Stomach (tissue), 9 donors: ENCODE measurements around the gene LDLRAD3. TPM values are rescaled to one million over a fixed set of nuclear protein-coding genes. Genes with fewer than 3 reads are reported as not detected.

Experiments
- DNase-seq, 2 donors: peaks; one replicate each; pipeline versions ENCODE4 v3.0.0 to v3.0.0-alpha.2; 2013 to 2019
- H3K27ac ChIP-seq, 5 donors: fragments of 200-600 bp in 4 of 5; sonication (generic) in 4 of 5; one replicate each; pipeline ENCODE4 v1.5.1; 2013 to 2019; ENCODE audit warnings: mild to moderate bottlenecking in 1 of 5, moderate library complexity in 1 of 5
- H3K27me3 ChIP-seq, 3 donors: fragments of 200-600 bp; sonication (generic); one replicate each; pipeline ENCODE4 v1.5.1; 2017 to 2019; ENCODE audit warnings: mixed run types in 1 of 3
- H3K36me3 ChIP-seq, 4 donors: fragments of 200-600 bp; sonication (generic); 1 replicate in 3 of 4; 2 replicates in 1 of 4; pipeline ENCODE4 v1.5.1; 2016 to 2019
- H3K4me1 ChIP-seq, 4 donors: fragments of 200-600 bp; sonication (generic); one replicate each; pipeline ENCODE4 v1.5.1; 2016 to 2019
- H3K4me3 ChIP-seq, 4 donors: fragments of 200-600 bp; sonication (generic) in 3 of 4; one replicate each; pipeline ENCODE4 v1.5.1; 2016 to 2019; ENCODE audit warnings: mild to moderate bottlenecking in 1 of 4
- H3K9me3 ChIP-seq, 4 donors: fragments of 200-600 bp; sonication (generic); one replicate each; pipeline ENCODE4 v1.5.1; 2016 to 2019
- EP300 ChIP-seq: sonication (generic); formaldehyde crosslinking; IDR thresholded peaks from one replicate; pipeline ENCODE4 v1.6.1; 2017; ENCODE audit warnings: antibody characterized with exemption
- POLR2A ChIP-seq, 4 donors: fragments of 450-650 bp; IDR thresholded peaks; one replicate each; pipeline ENCODE4 v1.6.1; 2016; ENCODE audit warnings: antibody characterized with exemption in 4 of 4, control low read depth in 2 of 4, mild to moderate bottlenecking in 1 of 4, moderate library complexity in 1 of 4
- POLR2AphosphoS5 ChIP-seq, 3 donors: sonication (generic); formaldehyde crosslinking; IDR thresholded peaks; one replicate each; pipeline ENCODE4 v1.6.1; 2016; ENCODE audit warnings: antibody characterized with exemption in 3 of 3
- WGBS, 5 donors: extraction: QIAGEN DNeasy Blood & Tissue Kit in 3 of 5; methylation state at CpG; one replicate each; pipeline versions ENCODE4 v1.1.5 to v1.1.7; 2013 to 2018; 5-methylcytosine and 5-hydroxymethylcytosine counted together
- intact Hi-C: fragments of 100-400 bp; cut with DNase I; formaldehyde crosslinking; loops from one replicate; pipeline ENCODE4 v1.15.1; 2023; ENCODE audit warnings: low total_unique reads
- polyA plus RNA-seq, 3 donors: library from polyadenylated mRNA; stranded (reverse); fragments of 200-250 nt; gene quantifications; one replicate each; pipeline ENCODE4 v1.2.3, GENCODE V29; 2013
- total RNA-seq, 5 donors: library from RNA; depleted of rRNA; stranded (reverse); fragments of >200 nt; gene quantifications; one replicate each; pipeline versions ENCODE4 v1.1.0 to v1.2.3, GENCODE V29; 2014 to 2016
- TF ChIP-seq, protein P1 (sequence below), 7 experiments: fragments of 450-650 bp in 4 of 7; fragments of 200-600 bp in 3 of 7; sonication (generic) in 3 of 7; IDR thresholded peaks; one replicate each; pipeline ENCODE4 v1.5.1; 2016 to 2019; ENCODE audit warnings: antibody characterized with exemption in 7 of 7, control low read depth in 2 of 7, mild to moderate bottlenecking in 1 of 7
- donor health status: healthy with polysubstance abuse.
- donor health status: Bipolar disorder and iron deficiency.
- donor health status: healthy.

LDLRAD3 gene
- total and polyA plus RNA-seq, 8 donors = 2.0 to 22.8 (median 7.9) TPM

DNA sequence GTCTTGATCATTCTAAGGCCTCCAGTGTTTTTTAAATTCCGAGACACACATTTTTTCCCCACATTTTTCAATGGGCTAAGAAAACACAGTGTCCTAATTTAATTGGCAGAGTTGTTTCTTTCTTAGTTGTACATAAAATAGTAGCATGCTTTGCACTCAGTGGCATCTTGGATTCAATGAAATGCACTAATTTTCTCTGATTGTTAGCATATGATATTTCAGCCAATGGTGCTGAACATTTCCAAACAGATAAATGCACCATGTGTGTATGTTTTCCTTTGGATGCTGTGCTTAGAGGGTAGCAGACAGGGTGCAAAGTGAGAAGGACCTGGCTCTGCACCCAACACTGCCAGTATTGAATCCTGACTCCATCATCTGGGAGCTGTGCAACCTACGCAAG, 103.5 kb downstream of the LDLRAD3 start:
- WGBS, 5 donors = 90 to 97% (median 93%) methylated on average over 2 of the region's 2 CpGs
- Histone ChIP-seq H3K4me1 (no peaks in the 10 kb centered on the region), H3K27ac (no peak overlapping the region), H3K36me3 (no peaks in the 10 kb centered on the region), H3K4me3 (no peak overlapping the region), H3K27me3 (no peaks in the 10 kb centered on the region), H3K9me3 (no peaks in the 10 kb centered on the region)
- DNase-seq = no peak
- TF ChIP-seq, protein P1, sequence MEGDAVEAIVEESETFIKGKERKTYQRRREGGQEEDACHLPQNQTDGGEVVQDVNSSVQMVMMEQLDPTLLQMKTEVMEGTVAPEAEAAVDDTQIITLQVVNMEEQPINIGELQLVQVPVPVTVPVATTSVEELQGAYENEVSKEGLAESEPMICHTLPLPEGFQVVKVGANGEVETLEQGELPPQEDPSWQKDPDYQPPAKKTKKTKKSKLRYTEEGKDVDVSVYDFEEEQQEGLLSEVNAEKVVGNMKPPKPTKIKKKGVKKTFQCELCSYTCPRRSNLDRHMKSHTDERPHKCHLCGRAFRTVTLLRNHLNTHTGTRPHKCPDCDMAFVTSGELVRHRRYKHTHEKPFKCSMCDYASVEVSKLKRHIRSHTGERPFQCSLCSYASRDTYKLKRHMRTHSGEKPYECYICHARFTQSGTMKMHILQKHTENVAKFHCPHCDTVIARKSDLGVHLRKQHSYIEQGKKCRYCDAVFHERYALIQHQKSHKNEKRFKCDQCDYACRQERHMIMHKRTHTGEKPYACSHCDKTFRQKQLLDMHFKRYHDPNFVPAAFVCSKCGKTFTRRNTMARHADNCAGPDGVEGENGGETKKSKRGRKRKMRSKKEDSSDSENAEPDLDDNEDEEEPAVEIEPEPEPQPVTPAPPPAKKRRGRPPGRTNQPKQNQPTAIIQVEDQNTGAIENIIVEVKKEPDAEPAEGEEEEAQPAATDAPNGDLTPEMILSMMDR (IDR thresholded peaks at IDR 0.05) = no peak
- TF ChIP-seq POLR2AphosphoS5 (IDR thresholded peaks at IDR 0.05) (no peak), EP300 (no peak), POLR2A (IDR thresholded peaks at IDR 0.05) (no peak)
- intact Hi-C loops = no loop called here

GRCh38 chr11:36048496-36049247, 104.8 kb downstream of the LDLRAD3 start:
- no peaks in the 10 kb centered on the region for H3K27me3 ChIP-seq
- no peak overlapping the region for H3K27ac ChIP-seq
- H3K4me3 ChIP-seq = no peak overlapping the region
- intact Hi-C loops = no loop called here
- H3K9me3 ChIP-seq = no peaks in the 10 kb centered on the region
- DNase-seq = no peak
- TF ChIP-seq POLR2A (IDR thresholded peaks at IDR 0.05) (no peak), EP300 (no peak), POLR2AphosphoS5 (IDR thresholded peaks at IDR 0.05) (no peak)
- TF ChIP-seq, protein P1 (IDR thresholded peaks at IDR 0.05) = no peak
- H3K4me1 ChIP-seq = no peaks in the 10 kb centered on the region
- 77 to 90% (median 83%) methylated on average over 5 of the region's 5 CpGs for WGBS, 5 donors
- no peaks in the 10 kb centered on the region for H3K36me3 ChIP-seq

DNA sequence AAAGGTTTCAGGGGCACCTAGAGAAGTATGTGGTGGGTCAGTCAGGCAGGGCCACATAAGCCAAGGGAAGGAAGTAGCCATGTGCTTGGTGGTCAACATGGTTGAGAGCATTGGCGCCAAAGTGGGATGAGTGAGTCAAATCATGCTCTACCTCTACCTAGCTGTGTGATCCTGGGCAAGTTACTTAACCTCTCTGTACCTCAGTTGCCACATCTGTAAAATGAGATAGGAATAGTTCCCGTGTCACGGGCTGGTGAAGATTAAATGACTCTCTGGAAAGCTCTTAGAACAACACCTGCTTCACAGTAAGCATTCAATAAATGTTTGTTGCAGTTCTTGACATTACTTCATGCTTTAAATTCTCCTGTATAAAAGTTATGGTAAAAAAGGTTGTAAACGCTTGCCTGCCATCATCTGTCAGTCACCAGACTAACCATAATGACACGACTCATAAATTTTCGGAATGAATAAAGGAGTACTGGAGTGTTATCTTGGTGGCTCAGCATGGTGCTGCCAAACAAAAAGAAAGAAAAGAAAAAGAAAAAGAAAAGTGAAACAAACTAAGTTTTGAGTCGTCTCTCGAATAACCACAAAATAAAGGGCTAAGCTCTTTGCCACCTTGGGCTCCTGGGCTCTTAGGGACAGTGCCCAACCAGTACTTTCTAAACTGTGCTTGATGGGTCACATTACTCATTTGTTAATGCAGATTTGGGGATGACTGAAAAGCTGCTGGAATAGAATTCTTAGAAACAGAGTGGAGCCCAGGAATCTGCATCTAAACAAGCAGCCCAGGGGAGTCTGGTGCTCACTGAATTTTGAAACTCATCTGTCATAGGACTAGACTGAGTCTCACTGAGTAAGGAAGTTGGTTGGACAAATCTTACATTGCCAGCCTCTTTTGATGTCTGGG, 107.6 kb downstream of the LDLRAD3 start:
- Histone ChIP-seq H3K4me1 (peaks cover 0 to under 1% (median 0%) of the 10 kb centered on the region in 4 donors), H3K27ac (no peak overlapping the region), H3K36me3 (no peaks in the 10 kb centered on the region), H3K9me3 (no peaks in the 10 kb centered on the region), H3K4me3 (no peak overlapping the region), H3K27me3 (no peaks in the 10 kb centered on the region)
- WGBS, 5 donors = 84 to 90% (median 90%) methylated on average over 8 of the region's 8 CpGs
- DNase-seq = no peak
- TF ChIP-seq, protein P1 (IDR thresholded peaks at IDR 0.05) = no peak
- TF ChIP-seq POLR2A (IDR thresholded peaks at IDR 0.05) = no peak
- TF ChIP-seq POLR2AphosphoS5 (IDR thresholded peaks at IDR 0.05) = no peak
- no peak for TF ChIP-seq EP300
- intact Hi-C loops = no loop called here

DNA sequence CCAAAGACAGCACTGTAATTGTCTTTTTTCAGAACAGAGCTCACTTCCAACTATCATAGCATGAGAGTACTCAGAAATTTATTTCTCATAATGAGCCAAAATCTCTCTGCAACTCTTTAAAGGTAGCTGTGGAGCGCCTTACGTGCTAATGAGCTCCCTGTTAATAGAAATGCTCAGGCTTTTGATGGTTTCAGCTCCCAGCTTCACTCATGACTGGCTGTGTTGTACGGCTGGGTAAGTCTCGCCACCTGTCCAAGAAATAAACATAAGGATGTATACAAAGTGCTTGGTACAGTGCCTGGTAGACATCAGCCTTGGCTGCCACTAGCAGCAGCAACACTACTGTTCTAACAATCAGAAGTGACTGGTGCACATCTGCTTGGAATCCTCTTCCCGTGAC, 109.4 kb downstream of the LDLRAD3 start:
- Histone ChIP-seq H3K27ac (no peak overlapping the region), H3K4me3 (no peak overlapping the region), H3K9me3 (no peaks in the 10 kb centered on the region), H3K4me1 (peaks cover 0 to 4% (median 0%) of the 10 kb centered on the region in 4 donors), H3K36me3 (no peaks in the 10 kb centered on the region), H3K27me3 (no peaks in the 10 kb centered on the region)
- WGBS, 5 donors = 75 to 93% (median 90%) methylated on average over 5 of the region's 5 CpGs
- intact Hi-C loops = no loop called here
- DNase-seq = no peak
- TF ChIP-seq POLR2AphosphoS5 (IDR thresholded peaks at IDR 0.05) (no peak), EP300 (no peak), POLR2A (IDR thresholded peaks at IDR 0.05) (no peak)
- TF ChIP-seq, protein P1 (IDR thresholded peaks at IDR 0.05) = no peak
